ENCODE data around the gene ITPRID2.

The ITPRID2 gene

GRCh38 chr2:181850936-181851560 is 40.5 kb upstream of the ITPRID2 start:
- no peak for DNase-seq (ENCODE audit: low read depth, low spot score)
- TF ChIP-seq EZH2 (IDR thresholded peaks at IDR 0.05), result no peak
- TF ChIP-seq FOXP2 (optimal IDR thresholded peaks at IDR 0.05; ENCODE audit: control extremely low read depth, extremely low read length, insufficient read depth), result no peak
- no peak for TF ChIP-seq POLR2AphosphoS5 (IDR thresholded peaks at IDR 0.05; ENCODE audit: borderline replicate concordance, low read depth, low read length)
- H3K36me3 ChIP-seq (ENCODE audit: insufficient read depth, low read length), result no peaks in the 10 kb centered on the region
- no peak overlapping the region for H3K4me3 ChIP-seq
- no peak overlapping the region for H3K9ac ChIP-seq (ENCODE audit: insufficient read length)
- no peaks in the 10 kb centered on the region for H3K9me3 ChIP-seq (ENCODE audit: low read depth, low read length)
- no peak overlapping the region for H3K27ac ChIP-seq

DNA sequence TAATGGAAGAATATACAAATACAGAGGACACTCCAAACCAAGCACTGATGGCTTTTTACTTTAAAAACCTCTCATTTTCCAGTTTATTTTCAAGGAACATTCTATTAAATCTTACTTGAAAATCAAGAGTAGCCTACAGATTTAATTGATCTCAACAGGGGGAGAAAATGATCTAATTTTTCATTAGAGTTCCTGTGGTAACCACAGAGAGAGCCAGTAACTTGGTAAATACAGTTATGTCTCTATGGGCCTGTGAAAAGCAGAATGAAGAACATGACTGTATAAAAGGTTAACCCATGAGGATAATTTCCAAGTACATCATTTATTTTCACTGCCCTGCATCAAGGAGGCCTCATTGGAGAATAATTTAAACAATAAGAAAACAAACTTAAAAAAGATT is 39.8 kb upstream of the ITPRID2 start:
- H3K36me3 ChIP-seq (ENCODE audit: insufficient read depth, low read length), result no peaks in the 10 kb centered on the region
- DNase-seq (ENCODE audit: low read depth, low spot score), result no peak
- no peak for TF ChIP-seq POLR2AphosphoS5 (IDR thresholded peaks at IDR 0.05; ENCODE audit: borderline replicate concordance, low read depth, low read length)
- no peak for TF ChIP-seq FOXP2 (optimal IDR thresholded peaks at IDR 0.05; ENCODE audit: control extremely low read depth, extremely low read length, insufficient read depth)
- TF ChIP-seq EZH2 (IDR thresholded peaks at IDR 0.05), result no peak
- no peaks in the 10 kb centered on the region for H3K9me3 ChIP-seq (ENCODE audit: low read depth, low read length)
- no peak overlapping the region for H3K9ac ChIP-seq (ENCODE audit: insufficient read length)
- no peak overlapping the region for H3K4me3 ChIP-seq
- no peak overlapping the region for H3K27ac ChIP-seq

GRCh38 chr2:181853696-181854095 is 37.8 kb upstream of the ITPRID2 start:
- TF ChIP-seq FOXP2 (optimal IDR thresholded peaks at IDR 0.05; ENCODE audit: control extremely low read depth, extremely low read length, insufficient read depth) (no peak), EZH2 (IDR thresholded peaks at IDR 0.05) (no peak), POLR2AphosphoS5 (IDR thresholded peaks at IDR 0.05; ENCODE audit: borderline replicate concordance, low read depth, low read length) (no peak)
- Histone ChIP-seq H3K9ac (ENCODE audit: insufficient read length) (no peak overlapping the region), H3K9me3 (ENCODE audit: low read depth, low read length) (no peaks in the 10 kb centered on the region), H3K36me3 (ENCODE audit: insufficient read depth, low read length) (no peaks in the 10 kb centered on the region), H3K27ac (no peak overlapping the region), H3K4me3 (no peak overlapping the region)
- DNase-seq (ENCODE audit: low read depth, low spot score), result no peak

DNA sequence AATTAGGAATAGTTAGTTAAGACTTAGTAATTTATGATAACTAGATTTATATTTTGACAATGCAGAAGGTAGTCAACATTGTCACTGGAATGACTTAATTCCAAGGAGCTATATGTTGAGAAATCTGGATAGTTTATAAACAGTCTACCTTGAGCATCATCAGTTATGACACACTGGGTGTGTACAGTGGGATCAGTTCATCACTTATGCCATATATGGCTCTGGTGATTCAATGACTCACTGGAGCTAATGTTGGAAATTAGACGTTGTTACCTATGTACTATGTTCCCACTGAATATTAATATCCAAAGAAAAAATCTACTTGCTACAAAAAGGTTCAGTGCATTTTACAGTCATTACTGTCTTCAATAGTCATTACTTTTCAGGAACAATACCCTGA is 34.0 kb upstream of the ITPRID2 start:
- H3K4me3 ChIP-seq, result no peak overlapping the region
- H3K9ac ChIP-seq (ENCODE audit: insufficient read length), result no peak overlapping the region
- no peak for TF ChIP-seq EZH2 (IDR thresholded peaks at IDR 0.05)
- no peak for TF ChIP-seq FOXP2 (optimal IDR thresholded peaks at IDR 0.05; ENCODE audit: control extremely low read depth, extremely low read length, insufficient read depth)
- no peak for TF ChIP-seq POLR2AphosphoS5 (IDR thresholded peaks at IDR 0.05; ENCODE audit: borderline replicate concordance, low read depth, low read length)
- DNase-seq (ENCODE audit: low read depth, low spot score), result no peak
- no peak overlapping the region for H3K27ac ChIP-seq
- no peaks in the 10 kb centered on the region for H3K9me3 ChIP-seq (ENCODE audit: low read depth, low read length)
- no peaks in the 10 kb centered on the region for H3K36me3 ChIP-seq (ENCODE audit: insufficient read depth, low read length)

GRCh38 chr2:181858600-181858999 is 32.9 kb upstream of the ITPRID2 start:
- H3K9ac ChIP-seq (ENCODE audit: insufficient read length), result no peak overlapping the region
- H3K9me3 ChIP-seq (ENCODE audit: low read depth, low read length), result no peaks in the 10 kb centered on the region
- TF ChIP-seq FOXP2 (optimal IDR thresholded peaks at IDR 0.05; ENCODE audit: control extremely low read depth, extremely low read length, insufficient read depth) (no peak), EZH2 (IDR thresholded peaks at IDR 0.05) (no peak), POLR2AphosphoS5 (IDR thresholded peaks at IDR 0.05; ENCODE audit: borderline replicate concordance, low read depth, low read length) (no peak)
- no peak for DNase-seq (ENCODE audit: low read depth, low spot score)
- no peaks in the 10 kb centered on the region for H3K36me3 ChIP-seq (ENCODE audit: insufficient read depth, low read length)
- no peak overlapping the region for H3K27ac ChIP-seq
- H3K4me3 ChIP-seq, result no peak overlapping the region

DNA sequence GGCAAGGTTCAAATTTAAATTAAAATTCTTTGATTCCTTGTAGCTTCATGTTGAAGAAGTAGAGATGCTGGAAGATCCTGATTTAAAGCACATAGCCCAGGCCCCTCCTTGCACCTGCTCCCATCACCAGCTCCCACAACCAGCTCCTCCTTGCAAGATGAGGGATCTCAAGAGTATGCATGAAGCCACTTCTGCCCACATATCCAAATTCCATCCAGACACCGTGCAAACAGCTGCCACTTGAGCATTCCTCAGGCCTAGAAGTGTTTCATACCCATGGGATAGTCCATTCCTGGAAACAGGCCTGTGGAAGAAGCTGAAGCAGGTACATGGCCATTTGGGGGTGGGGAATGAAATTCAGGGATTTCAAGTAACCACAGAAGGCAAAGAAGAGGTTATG is 32.4 kb upstream of the ITPRID2 start:
- H3K36me3 ChIP-seq (ENCODE audit: insufficient read depth, low read length), result no peaks in the 10 kb centered on the region
- no peak overlapping the region for H3K27ac ChIP-seq
- H3K9me3 ChIP-seq (ENCODE audit: low read depth, low read length), result no peaks in the 10 kb centered on the region
- no peak overlapping the region for H3K4me3 ChIP-seq
- TF ChIP-seq POLR2AphosphoS5 (IDR thresholded peaks at IDR 0.05; ENCODE audit: borderline replicate concordance, low read depth, low read length) (no peak), FOXP2 (optimal IDR thresholded peaks at IDR 0.05; ENCODE audit: control extremely low read depth, extremely low read length, insufficient read depth) (no peak), EZH2 (IDR thresholded peaks at IDR 0.05) (no peak)
- H3K9ac ChIP-seq (ENCODE audit: insufficient read length), result no peak overlapping the region
- DNase-seq (ENCODE audit: low read depth, low spot score), result no peak

- TF ChIP-seq POLR2AphosphoS5 (IDR thresholded peaks at IDR 0.05; ENCODE audit: borderline replicate concordance, low read depth, low read length), result no peak
- TF ChIP-seq EZH2 (IDR thresholded peaks at IDR 0.05), result no peak
- no peak for TF ChIP-seq FOXP2 (optimal IDR thresholded peaks at IDR 0.05; ENCODE audit: control extremely low read depth, extremely low read length, insufficient read depth)
- Histone ChIP-seq H3K4me3 (no peak overlapping the region), H3K9ac (ENCODE audit: insufficient read length) (no peak overlapping the region), H3K27ac (no peak overlapping the region), H3K9me3 (ENCODE audit: low read depth, low read length) (no peaks in the 10 kb centered on the region), H3K36me3 (ENCODE audit: insufficient read depth, low read length) (no peaks in the 10 kb centered on the region)
- DNase-seq (ENCODE audit: low read depth, low spot score), result no peak
Observed at GRCh38 chr2:181859803-181860202, 31.7 kb upstream of the ITPRID2 start.

- no peak overlapping the region for H3K4me3 ChIP-seq
- H3K27ac ChIP-seq, result no peak overlapping the region
- TF ChIP-seq POLR2AphosphoS5 (IDR thresholded peaks at IDR 0.05; ENCODE audit: borderline replicate concordance, low read depth, low read length), result no peak
- TF ChIP-seq FOXP2 (optimal IDR thresholded peaks at IDR 0.05; ENCODE audit: control extremely low read depth, extremely low read length, insufficient read depth), result no peak
- TF ChIP-seq EZH2 (IDR thresholded peaks at IDR 0.05), result no peak
- H3K36me3 ChIP-seq (ENCODE audit: insufficient read depth, low read length), result no peaks in the 10 kb centered on the region
- H3K9me3 ChIP-seq (ENCODE audit: low read depth, low read length), result no peaks in the 10 kb centered on the region
- no peak overlapping the region for H3K9ac ChIP-seq (ENCODE audit: insufficient read length)
- DNase-seq (ENCODE audit: low read depth, low spot score), result no peak
Observed at GRCh38 chr2:181861379-181861778, 30.2 kb upstream of the ITPRID2 start.
